Measurements from ENCODE around the gene LRTM1.

LRTM1 gene

GRCh38 chr3:54939557-54940300 is 11.9 kb upstream of the LRTM1 start:
- no peak for DNase-seq

- DNase-seq, result no peak
Measured at GRCh38 chr3:54936561-54936960, 8.7 kb upstream of the LRTM1 start.

- DNase-seq, result no peak
Measured at GRCh38 chr3:54935869-54936268, 8.0 kb upstream of the LRTM1 start.

- no peak for DNase-seq
Measured at GRCh38 chr3:54932606-54933005, 4.7 kb upstream of the LRTM1 start.

GRCh38 chr3:54931182-54931581 is 3.3 kb upstream of the LRTM1 start:
- no peak for DNase-seq

GRCh38 chr3:54918516-54918915 is 9.3 kb downstream of the LRTM1 start:
- DNase-seq, result no peak

GRCh38 chr3:54917862-54918261 is 10.0 kb downstream of the LRTM1 start:
- no peak for DNase-seq

GRCh38 chr3:54917174-54917573 is 10.7 kb downstream of the LRTM1 start:
- DNase-seq, result no peak

- DNase-seq, result no peak
Measured at GRCh38 chr3:54916732-54917131, 11.1 kb downstream of the LRTM1 start.

GRCh38 chr3:54915976-54916375 is 11.9 kb downstream of the LRTM1 start:
- no peak for DNase-seq

- no peak for DNase-seq
Measured at GRCh38 chr3:54915181-54915580, 12.7 kb downstream of the LRTM1 start.

- DNase-seq, result no peak
Measured at GRCh38 chr3:54914180-54914579, 13.7 kb downstream of the LRTM1 start.

- no peak for DNase-seq
Measured at GRCh38 chr3:54909191-54909590, 18.7 kb downstream of the LRTM1 start.

GRCh38 chr3:54906763-54907162 is 21.1 kb downstream of the LRTM1 start:
- no peak for DNase-seq

- no peak for DNase-seq
Measured at GRCh38 chr3:54905920-54906319, 21.9 kb downstream of the LRTM1 start.

- no peak for DNase-seq
Measured at GRCh38 chr3:54905261-54905888, 22.5 kb downstream of the LRTM1 start.

- no peak for DNase-seq
Measured at GRCh38 chr3:54901906-54902685, 25.8 kb downstream of the LRTM1 start.

- no peak for DNase-seq
Measured at GRCh38 chr3:54900838-54901591, 26.8 kb downstream of the LRTM1 start.

GRCh38 chr3:54899273-54899672 is 28.6 kb downstream of the LRTM1 start:
- DNase-seq, result no peak

- DNase-seq, result no peak
Measured at GRCh38 chr3:54897028-54897711, 30.7 kb downstream of the LRTM1 start.

GRCh38 chr3:54895613-54896012 is 32.2 kb downstream of the LRTM1 start:
- no peak for DNase-seq

GRCh38 chr3:54892168-54892567 is 35.7 kb downstream of the LRTM1 start:
- DNase-seq, result no peak

Data from suppressor macrophage (primary cell).